OCI-LY7 (cell line): ENCODE data around the gene HIVEP2.

Experiments
- EZH2phosphoT487 ChIP-seq: fragments of 200-600 bp; sonication (generic); IDR thresholded peaks from 2 replicates; pipeline ENCODE4 v1.6.1; 2018; ENCODE audit warnings: low read depth, borderline replicate concordance, mild to moderate bottlenecking, mixed run types, antibody characterized with exemption, low read length, moderate library complexity, mixed read lengths
- TF ChIP-seq, protein P1 (sequence below): fragments of 200-600 bp; sonication (generic); conservative IDR thresholded peaks from 2 replicates; pipeline ENCODE4 v1.5.1; 2014; ENCODE audit warnings: mild to moderate bottlenecking, antibody characterized with exemption, low read length, moderate library complexity, mixed read lengths

DNA sequence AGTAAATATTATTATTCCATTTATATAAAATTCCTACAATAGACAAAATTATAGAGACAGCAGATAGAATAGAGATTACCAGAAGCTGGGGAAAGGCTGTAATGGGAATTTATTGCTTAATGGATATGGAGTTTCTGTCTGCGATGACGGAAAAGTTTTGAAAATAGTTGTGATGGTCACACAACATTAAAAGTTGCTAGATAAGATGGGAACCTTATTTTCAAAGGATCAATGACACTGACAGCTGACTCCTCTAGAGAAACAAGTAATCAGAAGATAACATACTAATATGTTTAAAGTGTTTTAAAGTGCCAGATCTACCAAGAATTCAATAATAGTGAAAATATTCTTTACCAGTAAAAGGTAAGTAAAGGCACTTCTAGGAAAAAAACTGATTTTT lies 236.3 kb downstream of the HIVEP2 start:
- TF ChIP-seq, protein P1, sequence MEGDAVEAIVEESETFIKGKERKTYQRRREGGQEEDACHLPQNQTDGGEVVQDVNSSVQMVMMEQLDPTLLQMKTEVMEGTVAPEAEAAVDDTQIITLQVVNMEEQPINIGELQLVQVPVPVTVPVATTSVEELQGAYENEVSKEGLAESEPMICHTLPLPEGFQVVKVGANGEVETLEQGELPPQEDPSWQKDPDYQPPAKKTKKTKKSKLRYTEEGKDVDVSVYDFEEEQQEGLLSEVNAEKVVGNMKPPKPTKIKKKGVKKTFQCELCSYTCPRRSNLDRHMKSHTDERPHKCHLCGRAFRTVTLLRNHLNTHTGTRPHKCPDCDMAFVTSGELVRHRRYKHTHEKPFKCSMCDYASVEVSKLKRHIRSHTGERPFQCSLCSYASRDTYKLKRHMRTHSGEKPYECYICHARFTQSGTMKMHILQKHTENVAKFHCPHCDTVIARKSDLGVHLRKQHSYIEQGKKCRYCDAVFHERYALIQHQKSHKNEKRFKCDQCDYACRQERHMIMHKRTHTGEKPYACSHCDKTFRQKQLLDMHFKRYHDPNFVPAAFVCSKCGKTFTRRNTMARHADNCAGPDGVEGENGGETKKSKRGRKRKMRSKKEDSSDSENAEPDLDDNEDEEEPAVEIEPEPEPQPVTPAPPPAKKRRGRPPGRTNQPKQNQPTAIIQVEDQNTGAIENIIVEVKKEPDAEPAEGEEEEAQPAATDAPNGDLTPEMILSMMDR: no peak
- TF ChIP-seq EZH2phosphoT487: no peak
